NK-92 (cell line): Measurements from ENCODE around the gene NCBP1.
"Not testable (repeated sequence)": the region's sequence is repeated elsewhere in the genome, so short reads cannot be mapped to it uniquely, and the experiment has no call there.

Source experiments
- DNase-seq: peaks from one replicate; lab custom pipeline; 2025; ENCODE audit not compliant: unreplicated experiment; lab: John Stamatoyannopoulos, UW

The NCBP1 gene, protein sequence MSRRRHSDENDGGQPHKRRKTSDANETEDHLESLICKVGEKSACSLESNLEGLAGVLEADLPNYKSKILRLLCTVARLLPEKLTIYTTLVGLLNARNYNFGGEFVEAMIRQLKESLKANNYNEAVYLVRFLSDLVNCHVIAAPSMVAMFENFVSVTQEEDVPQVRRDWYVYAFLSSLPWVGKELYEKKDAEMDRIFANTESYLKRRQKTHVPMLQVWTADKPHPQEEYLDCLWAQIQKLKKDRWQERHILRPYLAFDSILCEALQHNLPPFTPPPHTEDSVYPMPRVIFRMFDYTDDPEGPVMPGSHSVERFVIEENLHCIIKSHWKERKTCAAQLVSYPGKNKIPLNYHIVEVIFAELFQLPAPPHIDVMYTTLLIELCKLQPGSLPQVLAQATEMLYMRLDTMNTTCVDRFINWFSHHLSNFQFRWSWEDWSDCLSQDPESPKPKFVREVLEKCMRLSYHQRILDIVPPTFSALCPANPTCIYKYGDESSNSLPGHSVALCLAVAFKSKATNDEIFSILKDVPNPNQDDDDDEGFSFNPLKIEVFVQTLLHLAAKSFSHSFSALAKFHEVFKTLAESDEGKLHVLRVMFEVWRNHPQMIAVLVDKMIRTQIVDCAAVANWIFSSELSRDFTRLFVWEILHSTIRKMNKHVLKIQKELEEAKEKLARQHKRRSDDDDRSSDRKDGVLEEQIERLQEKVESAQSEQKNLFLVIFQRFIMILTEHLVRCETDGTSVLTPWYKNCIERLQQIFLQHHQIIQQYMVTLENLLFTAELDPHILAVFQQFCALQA

DNA sequence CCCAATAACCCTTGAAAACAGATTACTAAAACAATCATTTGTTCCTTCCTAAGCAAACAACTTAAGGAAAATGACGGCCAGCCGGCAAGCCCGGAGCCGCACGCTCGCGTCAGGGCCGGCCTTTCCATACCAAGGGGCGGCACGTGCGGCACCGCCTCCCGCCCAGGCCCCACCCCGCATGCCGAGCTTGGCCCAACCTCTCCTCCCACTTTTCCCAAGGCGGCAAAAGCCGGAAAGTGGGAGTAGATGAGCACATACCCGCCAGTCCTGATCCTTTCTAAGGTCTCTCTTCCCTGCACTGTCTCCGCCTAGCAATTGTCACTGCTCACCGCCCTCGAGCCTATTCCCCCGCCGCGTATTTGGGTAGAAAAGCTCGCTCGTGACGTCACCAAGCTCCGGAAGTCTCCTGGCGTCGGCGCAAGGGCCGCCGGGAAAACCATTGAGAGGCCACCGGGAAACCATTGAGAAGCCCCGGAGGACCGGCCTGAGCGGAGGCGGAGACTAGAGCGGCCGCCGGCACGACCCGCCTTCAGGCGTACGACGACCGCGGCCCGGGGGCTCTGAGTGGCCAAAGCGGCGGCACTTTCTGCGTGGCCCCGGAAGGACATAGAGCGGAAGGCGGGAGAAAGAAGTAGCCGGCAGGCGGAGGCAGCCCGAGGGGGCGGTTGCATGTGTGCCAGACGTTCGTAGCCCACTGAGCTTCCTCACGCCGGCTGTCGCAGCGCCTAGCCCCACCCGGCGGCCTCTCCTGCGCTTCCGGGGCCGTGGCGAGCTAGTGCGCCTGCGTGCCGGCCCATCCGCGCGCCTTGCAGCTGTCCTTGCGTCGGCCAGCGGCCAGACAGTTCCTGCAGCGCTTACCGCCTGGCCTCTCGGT lies at the start of gene NCBP1, which contains the start of gene TSTD2:
Gene NCBP1 (plus strand): TSS at position 837 of the 874 bp plus-strand sequence. CDS start 61 bp downstream, outside the sequence.
Gene TSTD2 (minus strand): TSS at position 384 of the 874 bp plus-strand sequence. CDS start 5,806 bp downstream, outside the sequence.
- DNase-seq = peak; percentile 65

DNA sequence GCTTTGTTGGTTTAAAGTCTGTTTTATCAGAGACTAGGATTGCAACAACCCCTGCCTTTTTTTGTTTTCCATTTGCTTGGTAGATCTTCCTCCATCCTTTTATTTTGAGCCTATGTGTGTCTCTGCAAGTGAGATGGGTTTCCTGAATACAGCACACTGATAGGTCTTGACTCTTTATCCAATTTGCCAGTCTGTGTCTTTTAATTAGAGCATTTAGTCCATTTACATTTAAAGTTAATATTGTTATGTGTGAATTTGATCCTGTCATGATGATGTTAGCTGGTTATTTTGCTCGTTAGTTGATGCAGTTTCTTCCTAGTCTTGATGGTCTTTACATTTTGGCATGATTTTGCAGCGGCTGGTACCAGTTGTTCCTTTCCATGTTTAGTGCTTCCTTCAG lies 48.8 kb upstream of the NCBP1 start:
- not testable (repeated sequence) for DNase-seq

DNA sequence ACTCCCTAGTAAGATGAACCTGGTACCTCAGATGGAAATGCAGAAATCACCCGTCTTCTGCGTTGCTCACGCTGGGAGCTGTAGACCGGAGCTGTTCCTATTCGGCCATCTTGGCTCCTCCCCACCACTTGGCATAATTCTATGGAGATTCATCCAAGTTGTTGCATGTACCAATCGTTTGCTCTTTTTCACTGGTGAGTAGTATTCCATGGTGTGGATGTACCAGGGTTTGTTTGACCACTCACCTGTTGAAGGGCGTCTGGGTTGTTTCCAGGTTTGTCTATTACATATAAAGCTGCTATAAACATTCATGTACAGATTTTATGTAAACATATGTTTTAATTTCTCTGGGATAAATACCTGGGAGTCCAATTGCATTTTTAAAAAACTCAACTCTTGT lies 46.7 kb upstream of the NCBP1 start:
- DNase-seq = not testable (repeated sequence)

DNA sequence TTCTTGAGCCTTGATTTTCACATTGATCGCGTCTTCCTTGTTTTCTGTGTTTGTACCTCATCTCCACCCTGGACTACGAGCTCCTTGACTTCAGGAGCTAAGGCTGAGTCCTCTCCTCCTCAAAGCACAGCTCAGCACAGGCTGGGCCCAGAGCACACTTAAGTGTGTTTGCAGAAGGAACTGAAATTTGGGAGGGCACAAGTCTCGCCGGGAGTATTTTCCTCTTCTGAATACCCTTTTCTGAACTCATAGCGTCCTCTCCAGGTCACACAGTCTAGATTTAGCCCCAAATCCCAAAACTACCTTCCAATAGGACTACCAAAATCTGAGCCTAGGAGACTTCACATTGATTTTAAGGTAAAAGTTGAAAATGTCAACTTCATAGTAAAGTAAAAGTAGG lies 42.1 kb upstream of the NCBP1 start:
- no peak for DNase-seq

DNA sequence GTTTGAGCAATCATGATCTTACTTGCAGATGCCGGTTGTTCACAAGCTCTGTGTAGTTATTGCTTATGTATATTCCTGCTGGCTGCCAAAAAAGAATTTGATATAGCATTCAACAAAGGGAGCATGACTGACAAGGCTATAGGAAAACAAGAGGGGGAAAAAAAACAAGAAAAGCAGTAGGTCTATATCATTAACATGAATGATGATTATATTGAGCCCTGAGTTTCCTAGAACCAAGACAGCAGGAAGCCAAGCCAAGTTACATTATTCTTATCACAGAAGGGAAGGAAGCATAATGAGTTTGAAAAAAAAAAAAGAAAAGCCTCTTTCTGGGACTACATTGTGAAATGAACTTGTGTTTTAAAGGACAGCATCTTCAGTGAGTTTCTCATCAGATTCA lies 41.5 kb upstream of the NCBP1 start:
- DNase-seq = no peak

DNA sequence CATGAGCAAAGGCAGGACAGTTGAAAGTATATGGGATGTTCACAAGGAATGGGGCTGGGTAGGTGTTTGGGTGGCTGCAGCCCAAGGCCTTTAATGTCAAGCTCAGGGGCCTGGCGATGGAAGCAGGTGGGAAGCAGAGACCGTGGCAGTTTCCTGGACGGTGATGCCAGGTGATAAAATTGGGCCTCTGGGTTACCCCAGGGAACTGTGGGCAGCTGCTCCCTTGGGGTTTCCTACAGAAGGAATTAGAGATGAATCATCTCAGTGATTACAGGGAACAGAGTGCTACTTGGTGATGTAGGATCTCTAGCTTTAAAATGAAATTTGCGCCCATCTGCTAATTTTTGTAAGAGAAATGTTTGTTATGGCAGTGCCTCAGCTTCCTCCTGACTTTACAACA lies 39.7 kb upstream of the NCBP1 start:
- DNase-seq = no peak

DNA sequence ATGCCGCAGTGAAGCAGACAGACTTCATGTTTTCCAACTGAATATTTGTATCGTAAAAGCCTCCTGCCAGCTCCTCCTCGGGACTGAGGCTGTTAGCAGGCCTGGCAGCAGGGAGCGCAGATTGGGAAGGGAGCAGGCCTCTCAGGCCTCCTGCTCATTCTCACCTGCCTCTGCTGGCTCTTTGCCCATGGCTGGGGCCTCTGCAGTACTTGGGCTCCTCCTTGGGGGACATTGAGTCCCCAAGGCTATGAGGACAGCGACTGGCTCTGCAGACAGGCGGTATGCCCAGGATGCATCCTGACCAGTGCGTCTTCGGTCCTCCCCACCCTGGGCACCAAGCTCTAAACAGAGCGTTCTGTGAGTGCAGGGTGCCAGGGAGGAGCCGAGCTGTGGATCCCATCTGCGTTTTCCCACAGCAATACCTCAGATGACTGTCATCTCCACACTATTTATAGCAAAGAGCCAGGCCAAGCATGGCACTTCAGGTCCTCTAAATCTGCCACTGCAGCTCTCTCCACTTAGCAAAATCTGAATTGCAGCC lies 39.2 kb upstream of the NCBP1 start:
- DNase-seq = no peak

DNA sequence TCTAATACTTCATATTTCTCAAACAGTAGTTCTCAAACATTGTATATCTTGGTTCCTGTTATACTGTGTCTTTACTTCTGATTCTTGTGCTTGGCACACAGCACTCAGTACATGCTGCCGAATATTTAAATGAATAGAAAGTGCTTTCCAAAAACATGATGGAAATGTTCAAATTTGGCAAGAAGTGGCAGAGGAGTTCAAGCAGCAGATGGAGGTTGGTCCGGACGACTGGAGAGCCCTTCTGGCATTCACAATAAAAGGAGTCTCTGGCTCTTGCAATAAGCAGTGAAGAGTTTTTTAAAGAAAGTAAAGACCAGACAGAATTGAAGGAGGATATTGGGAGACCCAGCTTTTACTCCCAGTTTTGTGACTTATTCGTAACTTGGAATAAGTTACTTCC lies 36.7 kb upstream of the NCBP1 start:
- no peak for DNase-seq

DNA sequence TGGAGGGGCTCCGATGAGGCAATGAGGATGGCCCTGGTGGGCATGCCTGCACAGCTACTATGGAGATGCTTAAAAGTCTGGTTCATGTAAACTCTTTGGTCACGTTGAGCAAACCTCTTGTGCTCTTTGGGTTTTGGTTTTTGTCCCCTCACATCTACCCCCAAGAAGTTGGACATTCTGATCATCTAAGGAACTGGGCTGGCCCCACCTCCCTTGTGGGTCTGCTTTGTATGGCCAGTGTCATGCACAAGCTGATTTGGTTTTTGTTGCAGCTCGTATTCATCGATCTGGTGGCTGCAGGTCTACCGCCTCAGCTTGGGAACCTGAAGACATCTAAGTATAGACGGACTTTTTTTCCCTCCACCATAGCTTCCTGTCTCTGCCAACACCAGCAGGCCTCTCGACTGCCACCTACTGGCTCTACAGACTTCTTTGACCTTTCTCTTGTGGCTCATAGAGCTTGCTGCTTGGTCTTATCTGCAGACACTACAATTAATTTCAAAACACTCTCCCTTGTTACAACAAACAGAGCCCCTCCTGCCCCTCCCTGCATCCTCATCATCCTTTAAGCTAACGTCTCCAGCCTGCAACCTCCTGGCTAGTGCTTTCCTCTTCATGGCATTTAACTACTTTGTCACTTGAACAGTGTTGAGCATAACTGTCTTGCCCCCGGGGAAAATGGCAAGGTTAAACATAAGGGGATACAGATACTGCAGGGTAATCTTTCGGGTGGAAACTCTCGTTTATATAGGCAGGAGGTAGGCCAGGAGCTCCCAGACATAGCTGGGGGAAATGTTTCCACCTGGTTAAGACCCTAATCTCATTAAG lies 34.9 kb upstream of the NCBP1 start:
- no peak for DNase-seq

DNA sequence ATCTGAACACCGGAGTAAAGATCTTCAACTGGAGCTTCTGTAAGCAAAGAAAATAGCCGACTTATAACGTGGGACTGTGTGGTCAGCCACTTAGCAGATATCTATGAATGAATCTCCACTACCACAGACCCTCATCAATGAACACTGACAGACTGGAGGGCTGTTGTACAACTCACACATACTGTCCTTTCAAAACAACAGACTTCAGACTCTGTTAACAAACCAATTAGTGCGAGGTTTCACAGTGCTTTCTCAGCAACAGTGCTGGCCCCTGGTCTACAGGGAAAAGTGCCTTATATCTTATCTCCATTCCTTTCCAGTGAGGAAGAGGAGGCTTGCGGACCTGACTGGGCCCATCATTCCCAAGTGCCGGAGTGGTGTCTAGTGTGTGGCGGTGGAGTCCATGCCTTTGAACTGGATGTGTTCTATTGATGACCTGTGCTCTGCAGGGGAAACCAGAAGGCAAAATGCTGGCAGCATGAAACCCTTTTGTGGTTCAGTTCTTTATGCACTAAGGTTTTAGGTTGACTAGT lies 34.2 kb upstream of the NCBP1 start:
- no peak for DNase-seq

DNA sequence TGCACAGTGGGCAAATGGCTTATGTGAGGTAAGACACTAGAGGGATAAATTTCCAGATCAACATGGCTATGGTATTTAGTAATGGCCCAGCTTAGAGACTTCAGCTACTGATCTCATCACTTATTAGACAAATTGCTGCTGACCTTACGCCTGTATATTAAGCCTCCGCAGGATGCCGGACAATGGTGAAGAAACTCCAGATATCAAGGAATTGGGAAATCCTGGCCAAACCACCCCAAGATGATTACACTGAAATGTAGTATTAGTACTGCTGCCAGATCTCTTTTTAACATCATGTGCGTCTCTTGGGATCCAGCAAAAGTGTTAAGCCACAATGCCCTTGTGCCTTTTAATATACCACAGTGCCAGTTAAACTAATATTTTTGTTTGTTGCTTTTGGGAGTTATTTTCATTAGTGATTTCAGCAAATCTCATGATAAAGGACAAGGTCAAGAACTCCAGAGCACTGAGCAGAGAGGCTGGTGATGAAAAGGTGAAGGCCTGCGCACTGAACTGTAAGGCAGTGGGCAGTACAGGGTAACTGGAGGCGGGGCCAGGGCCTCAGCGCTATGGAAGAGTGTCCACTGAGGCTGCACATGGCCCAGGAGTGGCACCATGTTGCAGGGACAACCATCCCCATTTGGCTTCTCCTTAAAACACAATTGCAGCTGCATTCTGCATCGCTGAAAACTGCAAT lies 32.9 kb upstream of the NCBP1 start:
- no peak for DNase-seq

DNA sequence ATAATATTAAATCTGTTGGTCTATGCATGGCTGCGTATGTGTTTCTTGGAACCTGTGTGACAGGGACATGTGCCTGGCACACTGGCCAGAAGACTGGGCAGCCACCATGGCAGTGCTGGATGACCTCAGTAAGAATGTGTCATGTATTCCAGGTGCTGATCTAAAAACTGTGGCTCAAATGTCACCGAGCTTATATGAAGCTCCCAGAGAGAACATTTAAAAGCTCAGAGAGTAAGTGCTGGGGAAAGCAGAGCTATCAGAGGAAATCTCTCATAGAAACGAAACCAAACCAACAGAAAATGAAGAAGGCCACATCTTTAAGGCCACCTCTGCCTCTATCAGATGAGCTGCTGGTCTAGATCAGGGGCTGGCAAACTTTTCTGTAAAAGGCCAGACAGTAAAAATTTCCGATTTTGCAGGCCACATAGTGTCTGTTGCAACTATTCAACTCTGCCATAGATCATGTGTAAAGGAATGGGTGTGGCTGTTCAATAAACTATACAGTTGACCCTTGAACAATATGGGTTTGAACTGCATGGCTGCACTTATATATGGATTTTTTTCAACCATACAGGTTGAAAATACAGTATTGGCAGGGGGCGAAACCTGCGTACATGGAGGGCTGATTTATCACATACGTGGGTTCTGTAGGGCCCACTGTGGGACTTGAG lies 32.3 kb upstream of the NCBP1 start:
- no peak for DNase-seq

DNA sequence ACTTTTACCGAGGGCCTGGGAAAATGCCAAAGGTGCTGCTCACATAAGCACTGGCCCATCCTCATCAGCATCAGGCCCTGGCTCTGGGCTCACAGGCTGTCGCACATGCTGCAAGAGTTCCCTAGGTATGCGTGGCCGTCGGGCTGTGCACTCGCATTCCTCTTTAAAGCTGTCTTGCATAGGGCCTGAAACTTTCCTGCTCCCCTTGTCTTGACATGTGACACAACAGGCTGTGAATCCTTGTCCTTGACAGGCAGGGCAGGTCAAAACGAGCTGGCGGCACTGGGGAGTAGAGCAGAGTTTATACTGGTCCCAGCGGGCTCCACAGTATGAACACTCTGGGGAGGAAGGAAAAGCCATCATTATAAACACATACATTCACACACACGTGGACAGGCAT lies 31.2 kb upstream of the NCBP1 start:
- DNase-seq = no peak

DNA sequence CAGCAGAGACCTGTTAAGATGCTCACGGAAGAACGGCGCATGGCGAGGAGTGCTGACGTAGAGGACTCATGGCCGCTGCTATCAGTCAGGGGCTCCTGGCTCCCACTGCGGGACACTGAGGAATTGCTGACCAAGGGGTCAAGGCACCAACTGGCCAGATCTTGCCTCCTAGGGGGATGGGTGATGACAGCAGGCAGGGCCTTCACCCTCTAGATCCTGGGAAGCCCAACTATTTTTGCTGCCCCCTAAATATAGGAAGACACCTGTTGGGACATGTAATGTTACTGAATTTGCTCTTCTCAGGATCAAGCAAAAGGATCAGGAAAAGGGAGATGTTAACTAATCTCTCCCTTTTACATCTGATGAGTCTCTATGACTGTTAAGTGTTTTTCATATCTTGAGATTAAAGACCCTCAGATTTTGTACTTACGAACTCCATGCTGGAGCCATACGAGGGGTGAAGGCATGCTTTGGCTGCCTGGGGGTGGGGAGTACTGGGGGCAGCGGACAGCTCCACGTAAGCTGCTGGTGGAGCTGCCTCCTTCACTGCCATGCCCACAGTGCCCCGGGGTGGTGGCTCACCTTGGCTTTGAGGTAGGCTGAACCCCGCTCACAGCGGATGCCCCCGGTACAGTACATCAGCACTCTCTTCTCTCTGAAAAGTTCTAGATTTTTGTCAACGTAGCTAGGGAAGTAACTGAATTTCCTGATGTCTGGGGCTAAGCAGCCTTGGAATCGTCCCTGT lies 28.5 kb upstream of the NCBP1 start:
- no peak for DNase-seq

DNA sequence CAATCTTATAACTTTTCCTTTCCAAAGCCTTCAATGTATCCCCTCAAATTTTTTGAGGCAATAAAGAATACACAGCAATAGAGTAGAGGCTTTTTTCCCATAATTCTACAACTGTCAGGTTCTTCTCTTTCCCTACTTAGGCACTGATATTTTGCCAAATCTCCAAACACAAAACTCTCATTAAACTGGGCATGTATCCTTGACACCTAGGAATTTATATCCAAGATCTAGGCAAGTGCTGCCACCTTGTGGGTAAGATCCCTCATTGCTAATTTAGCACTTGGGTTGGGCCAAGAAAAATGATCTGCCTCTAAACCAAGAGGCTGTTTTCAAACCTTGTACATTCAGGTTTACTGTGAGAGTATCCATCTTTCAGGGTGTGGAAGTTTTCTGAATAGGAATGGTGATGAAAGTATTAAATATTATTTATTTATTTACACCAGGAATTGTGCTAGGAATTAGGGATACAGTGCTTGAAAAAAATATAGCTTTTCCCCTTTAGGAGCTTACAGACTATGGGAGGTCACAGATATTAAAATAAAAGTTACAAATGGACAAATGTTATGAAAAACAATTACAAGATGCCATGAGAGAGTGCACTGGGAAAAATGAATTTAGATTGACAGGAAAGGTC lies 18.1 kb upstream of the NCBP1 start:
- no peak for DNase-seq

DNA sequence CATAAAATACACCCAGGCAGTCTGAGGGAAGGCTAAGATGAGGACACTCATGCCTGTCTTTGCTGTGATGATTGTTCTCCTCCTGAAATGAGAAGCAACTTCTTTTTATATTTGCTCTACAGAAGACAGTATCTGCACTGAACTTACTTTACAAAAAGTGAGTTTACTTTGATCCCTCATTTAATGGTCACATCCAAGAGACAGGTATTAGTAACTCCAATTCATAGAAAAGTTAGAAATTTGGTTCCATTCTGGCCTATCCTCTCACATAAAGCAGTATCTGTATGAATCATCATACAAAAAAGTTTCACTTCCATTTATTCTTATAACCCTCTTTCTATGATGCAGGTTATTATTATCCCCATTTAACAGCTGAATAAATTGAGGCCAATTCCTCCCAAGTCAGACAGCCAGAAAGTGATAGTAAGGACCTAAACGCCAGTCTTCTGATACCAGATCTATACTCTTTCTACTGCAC lies 15.6 kb upstream of the NCBP1 start:
- DNase-seq = no peak

DNA sequence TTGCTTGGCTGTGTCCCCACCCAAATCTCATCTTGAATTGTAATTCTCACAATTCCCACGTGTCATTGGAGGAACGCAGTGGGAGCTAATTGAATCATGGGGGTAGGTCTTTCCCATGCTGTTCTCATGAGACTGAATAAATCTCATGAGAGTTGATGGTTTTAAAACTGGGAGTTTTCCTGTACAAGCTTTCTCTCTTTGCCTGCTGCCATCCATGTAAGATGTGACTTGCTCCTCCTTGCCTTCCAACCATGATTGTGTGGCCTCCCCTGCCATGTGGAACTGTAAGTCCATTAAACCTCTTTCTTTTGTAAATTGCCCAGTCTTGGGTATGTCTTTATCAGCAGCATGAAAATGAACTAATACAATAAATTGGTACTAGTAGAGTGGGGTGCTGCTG lies 13.6 kb upstream of the NCBP1 start:
- not testable (repeated sequence) for DNase-seq
